ENCODE measurements around the gene PAX5. TPM values are rescaled to one million over a fixed set of nuclear protein-coding genes. Genes with fewer than 3 reads are reported as not detected.

Gene PAX5
- total and polyA plus RNA-seq, 2 of the 13 experiments (the other 11 are each of a cell fraction or from before 2014, with no cell fraction given), result not detected

- Histone ChIP-seq H3K4me2 (ENCODE audit: low read depth, low read length) (no peak overlapping the region), H3K9ac (ENCODE audit: insufficient read depth, low read depth, low read length) (no peak overlapping the region), H3K79me2 (ENCODE audit: insufficient read depth, low read length) (no peaks in the 10 kb centered on the region), H3K9me3 (ENCODE audit: low read length) (peaks cover 10% of the 10 kb centered on the region), H3K4me3 (replicated peaks in 1 of 3; ENCODE audit: insufficient read depth in 1 of 3, low read depth in 2 of 3, low read length in 3 of 3) (no peak overlapping the region), H2AFZ (ENCODE audit: low read length) (no peak overlapping the region), H3K27me3 (ENCODE audit: control insufficient read depth in 1 of 2, insufficient read depth in 2 of 2, low read length in 2 of 2) (peaks cover 6 to 43% of the 10 kb centered on the region in 2 experiments), H3K4me1 (ENCODE audit: insufficient read depth, low read length) (no peaks in the 10 kb centered on the region), H3K36me3 (replicated peaks in 1 of 2; ENCODE audit: control insufficient read depth in 1 of 2, insufficient read depth in 2 of 2, low read length in 2 of 2) (no peaks in the 10 kb centered on the region), H4K20me1 (ENCODE audit: insufficient read depth, low read length) (no peaks in the 10 kb centered on the region), H3K27ac (ENCODE audit: extremely low read length, insufficient read depth, low read length) (no peak overlapping the region)
- WGBS (ENCODE audit: low lambda C conversion rate), result 57% methylated on average over 26 of the region's 65 CpGs
- no TSS peak for BruUV-seq (replicated peaks)
- ChIA-PET CTCF (ENCODE audit: low intra/inter-chr PET ratio, low total read pairs) (no interaction called here), POLR2A (no interaction called here)
- FAIRE-seq (no peak), DNase-seq (ENCODE audit: low spot score) (no peak), ATAC-seq (no peak)
- TF ChIP-seq CBX5 (CRISPR knock-in tag; IDR thresholded peaks at IDR 0.05; ENCODE audit: borderline replicate concordance) (no peak), ZNF292 (CRISPR knock-in tag; IDR thresholded peaks at IDR 0.05; ENCODE audit: borderline replicate concordance, low read depth) (no peak), ZNF512 (CRISPR knock-in tag; IDR thresholded peaks at IDR 0.05) (no peak), ZNF598 (CRISPR knock-in tag; IDR thresholded peaks at IDR 0.05; ENCODE audit: borderline replicate concordance) (no peak), UBTF (CRISPR knock-in tag; IDR thresholded peaks at IDR 0.05) (no peak), MZF1 (CRISPR knock-in tag; IDR thresholded peaks at IDR 0.05; ENCODE audit: borderline replicate concordance) (no peak), GTF3A (CRISPR knock-in tag; conservative IDR thresholded peaks at IDR 0.05) (no peak), ZBTB46 (CRISPR knock-in tag; IDR thresholded peaks at IDR 0.05; ENCODE audit: borderline replicate concordance) (no peak), SNAPC5 (CRISPR knock-in tag; IDR thresholded peaks at IDR 0.05; ENCODE audit: borderline replicate concordance) (no peak), ZIK1 (CRISPR knock-in tag; IDR thresholded peaks at IDR 0.05; ENCODE audit: borderline replicate concordance, low read depth) (no peak), ZNF703 (CRISPR knock-in tag; IDR thresholded peaks at IDR 0.05; ENCODE audit: borderline replicate concordance) (no peak), PAWR (CRISPR knock-in tag; IDR thresholded peaks at IDR 0.05; ENCODE audit: borderline replicate concordance) (no peak), ZNF143 (CRISPR knock-in tag; IDR thresholded peaks at IDR 0.05) (no peak), NFRKB (IDR thresholded peaks at IDR 0.05) (no peak)
- TF ChIP-seq, protein P1, sequence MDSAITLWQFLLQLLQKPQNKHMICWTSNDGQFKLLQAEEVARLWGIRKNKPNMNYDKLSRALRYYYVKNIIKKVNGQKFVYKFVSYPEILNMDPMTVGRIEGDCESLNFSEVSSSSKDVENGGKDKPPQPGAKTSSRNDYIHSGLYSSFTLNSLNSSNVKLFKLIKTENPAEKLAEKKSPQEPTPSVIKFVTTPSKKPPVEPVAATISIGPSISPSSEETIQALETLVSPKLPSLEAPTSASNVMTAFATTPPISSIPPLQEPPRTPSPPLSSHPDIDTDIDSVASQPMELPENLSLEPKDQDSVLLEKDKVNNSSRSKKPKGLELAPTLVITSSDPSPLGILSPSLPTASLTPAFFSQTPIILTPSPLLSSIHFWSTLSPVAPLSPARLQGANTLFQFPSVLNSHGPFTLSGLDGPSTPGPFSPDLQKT (CRISPR knock-in tag; IDR thresholded peaks at IDR 0.05; ENCODE audit: borderline replicate concordance), result no peak
- in situ Hi-C loops (cut with HindIII; ENCODE audit: extremely low pct_ligation_motif_present, low pct_unique_long_range_greater_than_20kb), result no loop called here
- intact Hi-C loops (cut with micrococcal nuclease; ENCODE audit: unreplicated experiment), result no loop called here
These were observed 47.3 kb downstream of the PAX5 start for GRCh38 chr9:36986468-36987408.

Data from HepG2 (cell line).